ENCODE measurements around the gene RNPEP. TPM values are rescaled to one million over a fixed set of nuclear protein-coding genes. Genes with fewer than 3 reads are reported as not detected.

RNPEP gene
- total and polyA plus RNA-seq, 3 donors from 2014 or later, result 55.4 to 60.4 (median 58.1) TPM

DNA sequence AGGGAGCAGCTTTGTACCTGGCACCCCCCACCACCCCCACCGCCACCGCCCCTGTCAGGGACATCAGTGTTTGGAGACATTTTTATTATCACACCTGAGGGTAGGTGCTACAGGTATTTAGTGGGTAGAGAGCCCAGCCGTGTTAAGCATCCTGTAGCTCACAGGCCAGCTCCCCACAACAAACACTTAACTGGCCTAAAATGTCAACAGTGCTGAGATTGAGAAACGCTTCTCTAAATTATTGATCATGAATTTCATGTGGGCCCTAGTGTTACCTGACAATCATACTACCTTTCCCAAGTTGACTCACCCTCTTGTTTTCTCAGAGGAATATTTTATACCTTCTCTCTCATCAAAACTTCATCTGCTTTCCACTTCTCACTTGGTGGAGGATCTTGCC is 49.3 kb downstream of the RNPEP start:
- H3K27ac ChIP-seq, result no peak overlapping the region
- H3K4me1 ChIP-seq, result no peaks in the 10 kb centered on the region
- DNase-seq, result no peak
- TF ChIP-seq POLR2A (IDR thresholded peaks at IDR 0.05), result no peak
- TF ChIP-seq CTCF (IDR thresholded peaks at IDR 0.05), result no peak
- 82 to 86% methylated on average over 2 to 4 of the region's 4 CpGs for WGBS, 2 donors
- no peaks in the 10 kb centered on the region for H3K36me3 ChIP-seq (ENCODE audit: low read depth, missing control alignments)
- H3K9me3 ChIP-seq, result no peaks in the 10 kb centered on the region
- intact Hi-C loops (cut with DNase I; ENCODE audit: low total_unique reads), result no loop called here
- H3K27me3 ChIP-seq, result no peaks in the 10 kb centered on the region
- H3K4me3 ChIP-seq, result no peak overlapping the region

GRCh38 chr1:202034149-202034682 is 51.8 kb downstream of the RNPEP start:
- Histone ChIP-seq H3K27me3 (no peaks in the 10 kb centered on the region), H3K36me3 (ENCODE audit: low read depth, missing control alignments) (no peaks in the 10 kb centered on the region), H3K4me3 (no peak overlapping the region), H3K27ac (no peak overlapping the region), H3K9me3 (no peaks in the 10 kb centered on the region), H3K4me1 (no peaks in the 10 kb centered on the region)
- TF ChIP-seq POLR2A (IDR thresholded peaks at IDR 0.05) (no peak), CTCF (IDR thresholded peaks at IDR 0.05) (no peak)
- no peak for DNase-seq
- intact Hi-C loops (cut with DNase I; ENCODE audit: low total_unique reads), result no loop called here
- 87 to 95% methylated on average over 6 to 7 of the region's 7 CpGs for WGBS, 2 donors

DNA sequence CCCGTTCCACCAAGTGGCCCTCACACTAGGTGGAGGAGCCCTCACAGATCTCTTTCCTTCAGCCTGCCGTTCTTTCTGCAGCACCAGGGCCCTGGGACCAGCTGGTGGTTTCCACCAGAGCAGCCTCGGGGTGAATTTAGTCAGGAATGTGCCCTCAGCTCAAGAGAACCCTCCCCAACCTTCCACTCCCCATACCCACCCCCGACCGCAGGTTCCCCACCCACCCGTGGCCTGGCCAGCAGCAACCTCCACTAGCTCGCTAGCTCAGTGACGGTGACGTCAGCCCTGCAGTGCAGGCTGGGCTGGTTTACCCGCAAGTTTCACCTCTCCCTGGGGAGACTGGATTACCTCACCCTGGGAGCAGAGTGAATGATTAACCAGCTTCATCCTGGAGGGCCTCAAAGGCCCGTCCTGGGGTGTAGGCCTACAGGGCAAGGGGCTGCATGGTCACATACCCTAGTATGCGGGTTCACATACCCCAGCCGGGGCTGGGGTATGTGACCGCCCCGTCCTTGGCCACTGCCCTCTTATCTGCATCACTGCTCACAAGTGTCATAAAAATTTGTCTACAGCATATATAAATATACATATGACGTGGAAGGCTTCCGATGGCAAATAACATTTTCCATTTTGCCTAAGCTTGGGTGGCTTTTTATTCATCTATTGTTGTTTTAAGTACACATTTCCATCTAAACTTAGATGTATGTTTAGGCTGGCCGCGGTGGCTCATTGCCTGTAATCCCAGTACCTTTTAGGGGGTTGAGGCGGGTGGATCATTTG is 52.4 kb downstream of the RNPEP start:
- no peaks in the 10 kb centered on the region for H3K36me3 ChIP-seq (ENCODE audit: low read depth, missing control alignments)
- DNase-seq, result peak; percentile 23
- H3K4me1 ChIP-seq, result no peaks in the 10 kb centered on the region
- H3K9me3 ChIP-seq, result no peaks in the 10 kb centered on the region
- no peak overlapping the region for H3K27ac ChIP-seq
- 82% methylated on average over 16 to 18 of the region's 20 CpGs for WGBS, 2 donors
- TF ChIP-seq POLR2A (IDR thresholded peaks at IDR 0.05), result no peak
- TF ChIP-seq CTCF (IDR thresholded peaks at IDR 0.05), result no peak
- H3K4me3 ChIP-seq, result no peak overlapping the region
- H3K27me3 ChIP-seq, result no peaks in the 10 kb centered on the region
- intact Hi-C loops (cut with DNase I; ENCODE audit: low total_unique reads), result no loop called here

- no peak for DNase-seq
Measured at GRCh38 chr1:202036595-202037387, 54.3 kb downstream of the RNPEP start.

More at GRCh38 chr1:202036595-202037387, 54.3 kb downstream of the RNPEP start:
- Histone ChIP-seq H3K9me3 (no peaks in the 10 kb centered on the region), H3K27ac (no peak overlapping the region), H3K27me3 (no peaks in the 10 kb centered on the region), H3K4me1 (no peaks in the 10 kb centered on the region), H3K36me3 (ENCODE audit: low read depth, missing control alignments) (no peaks in the 10 kb centered on the region), H3K4me3 (no peak overlapping the region)
- TF ChIP-seq POLR2A (IDR thresholded peaks at IDR 0.05) (no peak), CTCF (IDR thresholded peaks at IDR 0.05) (no peak)
- intact Hi-C loops (cut with DNase I; ENCODE audit: low total_unique reads), result no loop called here
- WGBS, 2 donors, result 84% methylated on average over 9 of the region's 9 CpGs
